Measurements from ENCODE around the gene CCDC6.
"Not testable (repeated sequence)": the region's sequence is repeated elsewhere in the genome, so short reads cannot be mapped to it uniquely, and the experiment has no call there.

Gene CCDC6

GRCh38 chr10:59905731-59906416 is 482 bp downstream of the CCDC6 start:
- DNase-seq (ENCODE audit: low read depth): no peak

GRCh38 chr10:59905066-59905730 is 1.2 kb downstream of the CCDC6 start:
- DNase-seq (ENCODE audit: low read depth): no peak

GRCh38 chr10:59904426-59905065 is 1.8 kb downstream of the CCDC6 start:
- no peak for DNase-seq (ENCODE audit: low read depth)

- DNase-seq (ENCODE audit: low read depth): no peak
Measured at GRCh38 chr10:59903871-59904270, 2.5 kb downstream of the CCDC6 start.

GRCh38 chr10:59902016-59902415 is 4.3 kb downstream of the CCDC6 start:
- no peak for DNase-seq (ENCODE audit: low read depth)

GRCh38 chr10:59901470-59901869 is 4.9 kb downstream of the CCDC6 start:
- DNase-seq (ENCODE audit: low read depth): no peak

GRCh38 chr10:59900048-59900727 is 6.2 kb downstream of the CCDC6 start:
- DNase-seq (ENCODE audit: low read depth): no peak

GRCh38 chr10:59898125-59898835 is 8.1 kb downstream of the CCDC6 start:
- no peak for DNase-seq (ENCODE audit: low read depth)

GRCh38 chr10:59896191-59896590 is 10.2 kb downstream of the CCDC6 start:
- DNase-seq (ENCODE audit: low read depth): no peak

- no peak for DNase-seq (ENCODE audit: low read depth)
Measured at GRCh38 chr10:59895629-59896116, 10.7 kb downstream of the CCDC6 start.

GRCh38 chr10:59894114-59894513 is 12.2 kb downstream of the CCDC6 start:
- DNase-seq (ENCODE audit: low read depth): no peak

- DNase-seq (ENCODE audit: low read depth): no peak
Measured at GRCh38 chr10:59892697-59893096, 13.7 kb downstream of the CCDC6 start.

GRCh38 chr10:59891936-59892335 is 14.4 kb downstream of the CCDC6 start:
- no peak for DNase-seq (ENCODE audit: low read depth)

GRCh38 chr10:59891349-59891748 is 15.0 kb downstream of the CCDC6 start:
- DNase-seq (ENCODE audit: low read depth): no peak

- DNase-seq (ENCODE audit: low read depth): no peak
Measured at GRCh38 chr10:59888781-59889435, 17.4 kb downstream of the CCDC6 start.

GRCh38 chr10:59887972-59888640 is 18.2 kb downstream of the CCDC6 start:
- no peak for DNase-seq (ENCODE audit: low read depth)

GRCh38 chr10:59887006-59887405 is 19.4 kb downstream of the CCDC6 start:
- no peak for DNase-seq (ENCODE audit: low read depth)

GRCh38 chr10:59885430-59886134 is 20.8 kb downstream of the CCDC6 start:
- no peak for DNase-seq (ENCODE audit: low read depth)

- not testable (repeated sequence) for DNase-seq (ENCODE audit: low read depth)
Measured at GRCh38 chr10:59884893-59885292, 21.5 kb downstream of the CCDC6 start.

- DNase-seq (ENCODE audit: low read depth): no peak
Measured at GRCh38 chr10:59881640-59882039, 24.7 kb downstream of the CCDC6 start.

Measured in stimulated activated CD8-positive, alpha-beta memory T cell treated with anti-CD3 and anti-CD28 coated beads, Interleukin-7, amount 100 ng/mL, for 24 hours (primary cell).